Activated CD8-positive, alpha-beta T cell treated with anti-CD3 and anti-CD28 coated beads, Interleukin-2, amount 10 ng/mL, durations not matched to agents 7 days and 5 days (primary cell): ENCODE data around the gene IRX2. TPM values are rescaled to one million over a fixed set of nuclear protein-coding genes. Genes with fewer than 3 reads are reported as not detected.

Experiments used
- ATAC-seq: fragments of 150-1000 bp; cut with Tn5 transposase; one replicate; pipeline ENCODE4 v1.10.0; 2021; ENCODE audit warnings: moderate library complexity
- CTCF ChIA-PET: fragments of 350-600 bp; sonication (Branson Sonifier 250); formaldehyde crosslinking; loops from one replicate; lab custom pipeline; 2021; ENCODE audit warnings: antibody characterized with exemption; lab: Charles Lee
- POLR2A ChIA-PET: fragments of 350-600 bp; sonication (Branson Sonifier 250); formaldehyde crosslinking; loops from one replicate; lab custom pipeline; 2021; ENCODE audit warnings: antibody characterized with exemption; lab: Charles Lee
- DNase-seq: peaks from one replicate; pipeline ENCODE4 v3.0.0-alpha.2; 2020
- H3K27ac Mint-ChIP-seq: one replicate; pipeline ENCODE4 v1.8.0; 2021; ENCODE audit warnings: mild to moderate bottlenecking, mixed read lengths
- H3K27me3 Mint-ChIP-seq: one replicate; pipeline ENCODE4 v1.8.0; 2021; ENCODE audit warnings: low read depth, mixed read lengths
- H3K36me3 Mint-ChIP-seq: one replicate; pipeline ENCODE4 v1.8.0; 2021; ENCODE audit warnings: low read depth, mixed read lengths
- H3K4me1 Mint-ChIP-seq: one replicate; pipeline ENCODE4 v1.8.0; 2021; ENCODE audit warnings: low read depth, mixed read lengths
- H3K4me3 Mint-ChIP-seq: one replicate; pipeline ENCODE4 v1.8.0; 2021; ENCODE audit warnings: mild to moderate bottlenecking, mixed read lengths
- H3K9me3 Mint-ChIP-seq: one replicate; pipeline ENCODE4 v1.8.0; 2022; ENCODE audit warnings: mixed read lengths; ENCODE audit not compliant: insufficient read depth
- total RNA-seq, 2 experiments: library from RNA; stranded (reverse); gene quantifications; one replicate each; pipeline ENCODE4 v1.2.3, GENCODE V29; 2021

The IRX2 gene
- total RNA-seq, 2 experiments from 2014 or later, result not detected

DNA sequence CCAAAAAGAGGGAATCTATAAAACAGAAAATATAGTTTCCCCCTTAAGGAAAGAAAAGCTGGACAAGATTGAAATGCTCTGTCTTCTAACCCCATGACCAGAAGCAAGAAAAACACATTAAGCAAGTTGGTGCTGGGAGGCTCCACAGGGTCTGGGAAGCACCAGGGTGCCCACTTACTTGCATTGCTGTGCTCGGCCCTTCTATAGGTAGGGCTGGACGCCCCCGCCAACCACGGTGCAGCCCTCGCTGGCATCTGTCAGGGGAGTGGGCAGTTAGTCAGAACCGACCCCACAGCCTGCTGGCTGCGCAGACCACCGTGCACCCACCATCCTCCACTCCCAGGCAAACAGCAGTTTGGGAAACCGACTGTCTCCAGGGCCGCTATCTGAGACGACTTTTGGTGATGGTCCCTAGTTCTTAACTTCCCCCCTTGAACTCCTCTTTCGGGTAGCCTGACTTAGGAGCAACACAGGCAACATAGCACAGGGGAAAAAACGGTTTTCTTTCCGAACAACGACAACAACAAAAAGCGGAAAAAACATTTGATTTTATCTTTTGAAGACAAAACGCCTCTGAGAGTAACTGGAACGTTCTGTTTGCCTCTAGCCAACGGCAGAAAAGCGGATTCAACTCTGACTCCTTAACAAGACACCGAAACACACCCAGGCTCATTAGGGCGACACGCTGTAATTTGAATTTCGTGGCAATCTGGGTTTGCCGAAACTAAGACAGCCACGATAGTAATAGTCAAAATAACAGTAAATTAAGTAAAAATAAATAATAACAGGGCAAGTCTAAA lies 3.9 kb downstream of the IRX2 start:
- Mint-ChIP-seq H3K4me1 (no peaks in the 10 kb centered on the region), H3K4me3 (no peak overlapping the region), H3K36me3 (peaks cover 13% of the 10 kb centered on the region), H3K27me3 (peaks cover 60% of the 10 kb centered on the region), H3K9me3 (peaks cover 10% of the 10 kb centered on the region), H3K27ac (no peak overlapping the region)
- CTCF ChIA-PET, result no interaction called here
- no peak for DNase-seq
- no peak for ATAC-seq
- POLR2A ChIA-PET, result no interaction called here

DNA sequence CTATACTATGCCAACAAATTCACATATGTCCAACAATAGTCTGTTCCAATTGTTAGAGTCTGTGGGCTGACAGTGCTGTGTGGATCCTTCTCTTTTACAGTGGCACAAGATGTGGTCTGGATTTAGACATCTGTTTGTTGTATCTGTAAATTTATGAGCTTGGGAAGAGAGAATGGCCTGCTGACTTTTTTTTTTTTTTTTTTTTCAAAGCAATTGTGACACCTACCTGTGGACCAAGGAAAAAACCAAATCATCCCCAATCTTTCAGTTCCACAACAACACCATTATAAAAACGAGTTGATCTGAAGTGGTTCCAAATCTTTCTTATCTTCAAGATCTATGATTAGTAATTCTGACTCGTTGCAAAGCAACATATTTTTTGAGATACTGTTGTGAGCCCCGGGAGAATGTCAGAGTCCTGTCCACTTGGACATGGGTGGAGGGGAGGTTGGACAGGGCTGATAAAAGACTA lies 4.9 kb downstream of the IRX2 start:
- H3K9me3 Mint-ChIP-seq, result peaks cover 10% of the 10 kb centered on the region
- H3K4me1 Mint-ChIP-seq, result no peaks in the 10 kb centered on the region
- POLR2A ChIA-PET, result no interaction called here
- H3K4me3 Mint-ChIP-seq, result no peak overlapping the region
- CTCF ChIA-PET, result no interaction called here
- DNase-seq (no peak), ATAC-seq (no peak)
- peaks cover 13% of the 10 kb centered on the region for H3K36me3 Mint-ChIP-seq
- peaks cover 63% of the 10 kb centered on the region for H3K27me3 Mint-ChIP-seq
- H3K27ac Mint-ChIP-seq, result no peak overlapping the region

DNA sequence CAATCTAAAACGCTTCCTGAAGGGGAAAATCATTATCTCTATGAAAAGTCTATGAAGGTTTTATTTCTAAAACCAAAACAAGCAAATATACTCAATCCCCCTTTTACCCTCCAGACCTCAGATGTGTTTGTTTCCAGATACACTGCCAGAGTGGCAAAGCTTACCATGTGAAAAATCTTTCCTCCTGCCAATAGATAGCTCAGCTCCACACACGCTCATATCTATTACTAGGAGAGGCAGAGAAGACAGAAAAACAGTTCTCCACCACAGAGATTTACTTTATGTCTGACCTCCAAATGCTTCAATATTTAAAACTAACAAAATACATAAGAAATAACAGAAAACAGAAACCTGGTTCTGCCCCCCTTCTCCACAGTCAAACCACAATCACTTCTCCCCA lies 7.0 kb downstream of the IRX2 start:
- ChIA-PET CTCF (no interaction called here), POLR2A (no interaction called here)
- peaks cover 2% of the 10 kb centered on the region for H3K9me3 Mint-ChIP-seq
- no peak for ATAC-seq
- H3K4me3 Mint-ChIP-seq, result no peak overlapping the region
- peaks cover 66% of the 10 kb centered on the region for H3K27me3 Mint-ChIP-seq
- H3K4me1 Mint-ChIP-seq, result no peaks in the 10 kb centered on the region
- no peak overlapping the region for H3K27ac Mint-ChIP-seq
- DNase-seq, result no peak
- peaks cover 7% of the 10 kb centered on the region for H3K36me3 Mint-ChIP-seq

DNA sequence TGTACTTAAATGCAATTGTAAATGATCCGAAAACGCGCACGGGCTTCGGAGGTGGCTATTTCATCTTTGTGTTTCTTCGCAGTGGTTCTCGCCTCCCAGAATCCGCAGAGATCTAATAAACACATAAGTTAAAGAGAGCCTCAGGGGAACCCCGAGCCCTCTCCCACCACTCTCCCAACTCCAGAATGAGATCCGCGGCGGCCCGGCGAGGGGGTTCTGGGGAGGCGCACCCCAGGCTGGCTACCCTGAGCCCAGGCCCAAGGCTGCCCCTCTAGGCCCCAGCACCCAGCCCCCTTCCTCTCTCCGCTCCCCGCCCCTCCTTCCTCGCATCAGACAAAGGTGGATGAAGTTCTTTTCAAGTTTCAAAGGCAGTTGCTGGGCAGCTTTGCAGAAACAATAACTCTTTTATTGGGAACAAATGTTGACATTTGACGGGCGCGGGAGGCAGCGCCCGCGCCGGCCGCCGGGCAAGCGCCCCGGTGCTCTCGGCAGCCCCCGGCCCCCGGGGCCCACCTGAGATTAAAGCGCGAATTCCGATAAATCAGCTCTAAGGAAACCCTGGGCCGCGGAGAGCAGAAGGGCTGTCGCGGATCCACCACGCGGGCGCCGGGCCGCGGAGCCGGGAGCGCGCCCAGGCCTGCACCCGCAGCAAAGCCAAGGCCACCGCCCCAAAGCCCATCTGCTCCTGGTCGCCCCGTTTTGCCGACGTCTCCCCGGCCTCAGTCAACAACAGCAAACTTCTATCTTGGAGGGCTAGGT lies 8.4 kb downstream of the IRX2 start:
- DNase-seq, result no peak
- H3K4me1 Mint-ChIP-seq, result no peaks in the 10 kb centered on the region
- no peak overlapping the region for H3K27ac Mint-ChIP-seq
- peaks cover 64% of the 10 kb centered on the region for H3K27me3 Mint-ChIP-seq
- ChIA-PET POLR2A (no interaction called here), CTCF (no interaction called here)
- no peak overlapping the region for H3K4me3 Mint-ChIP-seq
- H3K9me3 Mint-ChIP-seq, result no peaks in the 10 kb centered on the region
- H3K36me3 Mint-ChIP-seq, result peaks cover 4% of the 10 kb centered on the region
- no peak for ATAC-seq

DNA sequence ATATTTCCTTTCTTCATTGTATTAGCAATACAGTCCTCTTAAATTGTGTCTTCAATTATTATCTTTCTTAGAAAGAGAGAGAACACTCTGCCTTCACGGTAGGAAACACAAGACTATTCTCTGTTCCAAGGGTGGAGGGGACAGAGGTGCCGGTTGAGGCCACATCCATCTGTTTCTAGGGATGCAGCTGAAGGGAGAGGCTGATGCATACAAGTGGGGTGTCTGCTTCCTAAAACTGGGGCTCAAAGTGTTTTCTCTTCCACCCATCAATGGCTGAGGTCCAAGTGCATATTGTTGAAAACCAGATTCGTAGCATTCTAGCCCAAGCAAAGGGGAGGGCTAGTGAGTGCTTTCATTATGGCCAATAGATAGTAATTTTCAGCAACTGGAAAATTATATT lies 9.5 kb downstream of the IRX2 start:
- no peaks in the 10 kb centered on the region for H3K4me1 Mint-ChIP-seq
- H3K27me3 Mint-ChIP-seq, result peaks cover 67% of the 10 kb centered on the region
- H3K27ac Mint-ChIP-seq, result no peak overlapping the region
- no peak for DNase-seq
- no peak overlapping the region for H3K4me3 Mint-ChIP-seq
- H3K36me3 Mint-ChIP-seq, result no peaks in the 10 kb centered on the region
- no peak for ATAC-seq
- POLR2A ChIA-PET, result no interaction called here
- CTCF ChIA-PET, result no interaction called here
- no peaks in the 10 kb centered on the region for H3K9me3 Mint-ChIP-seq

DNA sequence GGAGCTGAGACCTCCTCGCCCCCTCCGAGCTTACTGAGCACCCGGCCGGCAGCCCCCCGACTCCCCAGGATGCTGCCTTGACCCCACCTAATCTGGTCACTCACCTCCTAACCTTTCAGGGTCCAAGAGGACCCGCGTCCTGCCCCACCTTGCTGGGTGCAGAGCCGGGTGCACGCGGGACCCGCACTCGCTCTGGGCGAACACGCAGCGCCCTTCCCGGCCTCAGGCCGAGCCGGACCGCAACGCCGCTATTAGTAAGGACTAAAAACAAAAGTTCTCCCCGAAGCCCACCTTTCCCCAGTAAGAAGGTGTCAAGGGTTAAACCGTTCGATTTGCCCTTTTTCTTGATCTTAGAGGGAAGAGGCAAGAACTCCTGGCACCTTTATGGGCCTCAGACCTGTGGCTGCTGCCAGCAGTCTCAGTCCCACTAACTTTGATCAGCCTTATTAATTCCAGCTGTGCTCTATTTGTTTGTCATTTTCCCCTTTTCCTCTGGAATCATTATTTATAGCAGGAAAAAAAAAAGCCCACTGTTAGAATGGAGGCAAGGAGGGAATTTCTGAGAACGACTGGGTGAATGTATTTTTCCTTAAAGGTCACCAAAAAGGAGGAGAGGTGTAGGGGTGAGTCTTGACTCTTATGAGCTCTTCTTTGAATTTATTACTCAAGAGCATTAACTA lies 10.5 kb downstream of the IRX2 start:
- peaks cover 62% of the 10 kb centered on the region for H3K27me3 Mint-ChIP-seq
- no peak overlapping the region for H3K27ac Mint-ChIP-seq
- ChIA-PET POLR2A (no interaction called here), CTCF (no interaction called here)
- DNase-seq (no peak), ATAC-seq (no peak)
- no peaks in the 10 kb centered on the region for H3K4me1 Mint-ChIP-seq
- no peak overlapping the region for H3K4me3 Mint-ChIP-seq
- no peaks in the 10 kb centered on the region for H3K36me3 Mint-ChIP-seq
- no peaks in the 10 kb centered on the region for H3K9me3 Mint-ChIP-seq

DNA sequence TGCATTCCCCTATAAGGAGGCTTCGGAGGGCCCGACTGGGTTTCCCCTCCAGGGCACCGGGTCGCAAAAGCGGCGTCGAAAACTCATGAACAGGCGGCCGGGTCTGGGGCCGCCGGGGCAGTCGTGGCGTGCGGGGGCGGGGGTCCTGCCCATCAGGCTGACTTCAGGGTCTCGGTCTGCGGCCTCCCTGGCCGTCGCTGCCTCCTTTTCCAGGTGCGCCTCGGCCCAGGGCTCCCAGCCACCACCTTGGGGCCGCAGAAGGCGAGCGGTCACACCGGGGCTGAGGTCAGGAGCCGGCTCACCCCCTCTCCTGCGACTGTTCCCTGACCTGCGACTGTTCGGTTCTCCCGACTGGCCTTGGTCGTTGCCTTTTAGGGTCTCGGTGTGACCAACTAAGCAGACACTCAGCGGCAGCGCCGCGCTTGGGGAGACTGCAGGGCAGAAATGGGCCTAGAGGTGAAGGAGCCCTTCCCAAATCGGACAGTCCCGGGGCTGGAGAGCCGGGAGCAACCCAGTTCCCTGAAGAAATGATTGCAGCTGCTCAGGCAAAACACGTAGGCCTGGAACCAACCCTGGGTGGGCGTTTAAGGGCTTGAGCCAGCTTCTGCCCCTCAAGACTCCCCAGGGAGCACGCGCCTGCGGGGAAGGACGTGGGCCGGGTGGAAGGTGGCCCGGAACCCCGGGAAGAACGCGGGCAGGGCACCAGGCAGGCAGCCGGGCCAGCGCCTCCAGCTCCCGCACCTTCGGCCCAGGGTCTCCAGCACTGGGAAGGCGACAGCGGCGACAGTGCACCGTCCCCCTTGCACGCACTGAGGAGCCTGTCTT lies 11.2 kb downstream of the IRX2 start:
- H3K4me3 Mint-ChIP-seq, result no peak overlapping the region
- ChIA-PET POLR2A (no interaction called here), CTCF (no interaction called here)
- H3K27ac Mint-ChIP-seq, result no peak overlapping the region
- H3K36me3 Mint-ChIP-seq, result no peaks in the 10 kb centered on the region
- no peaks in the 10 kb centered on the region for H3K4me1 Mint-ChIP-seq
- ATAC-seq (no peak), DNase-seq (no peak)
- peaks cover 55% of the 10 kb centered on the region for H3K27me3 Mint-ChIP-seq
- no peaks in the 10 kb centered on the region for H3K9me3 Mint-ChIP-seq

DNA sequence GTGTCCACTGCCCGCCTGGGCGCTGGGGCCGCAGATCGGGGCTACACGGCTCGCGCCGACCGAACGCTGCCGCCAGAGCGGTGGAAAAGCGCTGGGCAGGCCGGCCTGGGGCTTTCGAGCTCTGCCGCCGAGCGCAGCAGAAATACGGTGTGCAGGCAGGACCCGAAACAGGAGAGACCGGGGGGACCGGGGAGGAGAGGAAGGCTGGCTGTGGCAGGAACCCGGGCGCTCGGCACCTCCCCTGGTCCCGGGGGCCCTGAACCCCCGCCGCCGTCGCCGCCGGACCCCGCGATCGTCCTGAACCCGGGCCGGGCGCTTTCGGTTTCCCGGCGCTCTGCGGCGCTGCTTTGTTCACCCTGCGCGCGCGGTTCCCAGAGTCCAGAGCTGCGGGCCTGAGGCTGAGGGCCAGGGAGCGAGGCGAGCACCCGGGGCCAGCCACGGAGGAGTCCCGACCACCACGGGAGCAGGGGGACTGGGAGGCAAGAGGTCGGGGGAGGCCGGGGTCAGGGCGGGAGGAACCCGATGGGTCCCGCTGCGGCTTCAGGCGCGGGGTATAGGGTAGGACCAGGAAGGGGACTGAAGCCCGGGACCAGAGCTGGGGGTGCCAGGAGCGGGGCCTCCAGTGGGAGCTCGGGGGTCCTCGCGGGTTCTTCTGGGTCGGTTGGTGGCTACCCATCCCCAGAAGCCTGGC lies 12.0 kb downstream of the IRX2 start:
- Mint-ChIP-seq H3K9me3 (no peaks in the 10 kb centered on the region), H3K27me3 (peaks cover 48% of the 10 kb centered on the region)
- POLR2A ChIA-PET, result no interaction called here

DNA sequence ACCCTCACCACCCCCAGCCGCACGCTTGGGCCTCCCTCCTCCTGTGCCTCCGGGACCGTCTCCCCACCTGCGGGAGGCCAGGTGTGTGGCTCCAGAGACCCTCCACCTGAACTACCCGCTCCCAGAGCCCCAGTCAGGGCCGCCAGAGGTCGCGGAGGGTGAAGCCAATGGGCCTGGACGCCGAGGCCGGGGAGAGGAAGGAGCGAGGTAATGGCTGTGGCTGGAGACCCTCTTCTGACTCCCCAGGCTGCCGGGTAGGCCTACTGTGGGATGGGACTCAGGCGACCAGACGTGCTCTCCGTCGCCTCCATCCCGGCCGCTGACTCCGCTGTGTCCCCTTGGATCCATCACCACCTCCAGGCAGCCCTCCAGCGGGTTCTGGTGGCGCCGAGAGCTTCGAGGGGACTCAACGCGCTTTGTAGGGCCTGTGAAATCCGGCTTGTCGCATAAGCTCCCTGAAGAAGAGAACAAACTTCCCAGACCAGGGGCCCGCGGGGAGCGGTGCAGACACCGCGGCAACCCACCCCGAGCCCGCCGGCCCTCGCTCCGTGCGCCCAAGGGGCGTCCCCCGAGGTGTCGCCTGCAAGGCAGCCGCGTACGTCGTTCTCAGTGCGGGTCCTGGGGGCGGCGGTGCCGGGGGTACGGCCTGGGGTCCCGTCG lies 12.6 kb downstream of the IRX2 start:
- Mint-ChIP-seq H3K36me3 (no peaks in the 10 kb centered on the region), H3K4me3 (no peak overlapping the region), H3K27ac (no peak overlapping the region), H3K27me3 (peaks cover 42% of the 10 kb centered on the region), H3K9me3 (no peaks in the 10 kb centered on the region), H3K4me1 (no peaks in the 10 kb centered on the region)
- POLR2A ChIA-PET, result no interaction called here
- DNase-seq (no peak), ATAC-seq (no peak)
- CTCF ChIA-PET, result no interaction called here

More for the DNA sequence above, 12.0 kb downstream of the IRX2 start:
- H3K27ac Mint-ChIP-seq, result no peak overlapping the region
- H3K4me3 Mint-ChIP-seq, result no peak overlapping the region
- no peaks in the 10 kb centered on the region for H3K36me3 Mint-ChIP-seq
- ATAC-seq (no peak), DNase-seq (no peak)
- CTCF ChIA-PET, result no interaction called here
- H3K4me1 Mint-ChIP-seq, result no peaks in the 10 kb centered on the region

DNA sequence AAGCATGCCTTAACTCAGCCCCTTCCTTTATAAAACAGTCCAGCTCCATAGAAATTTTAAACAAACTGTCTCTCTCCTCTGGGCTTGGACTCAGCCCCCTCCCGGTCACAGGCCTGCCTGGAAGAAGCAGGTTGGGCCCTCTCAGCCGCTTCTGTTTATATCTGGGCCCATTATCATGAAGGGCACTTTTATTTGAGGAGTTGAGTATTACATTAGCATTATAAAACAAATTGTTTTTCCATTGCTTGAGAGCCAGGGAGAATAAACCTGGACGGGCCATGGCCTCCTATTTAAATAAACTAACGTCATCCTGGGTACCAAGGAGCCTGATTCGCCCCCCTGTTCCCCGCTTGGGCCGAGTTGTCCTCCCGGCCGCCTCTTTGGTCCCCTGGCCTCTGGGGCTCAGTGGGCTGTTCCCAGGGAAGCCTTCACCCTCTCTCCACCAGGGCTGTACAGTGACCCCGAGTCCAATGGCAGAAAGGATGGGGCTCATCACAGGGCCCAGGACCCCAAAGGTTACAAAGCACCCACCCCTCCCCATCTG lies 13.2 kb downstream of the IRX2 start:
- DNase-seq (no peak), ATAC-seq (no peak)
- H3K4me3 Mint-ChIP-seq, result no peak overlapping the region
- no peak overlapping the region for H3K27ac Mint-ChIP-seq
- CTCF ChIA-PET, result no interaction called here
- POLR2A ChIA-PET, result no interaction called here
- no peaks in the 10 kb centered on the region for H3K4me1 Mint-ChIP-seq
- H3K27me3 Mint-ChIP-seq, result peaks cover 37% of the 10 kb centered on the region
- no peaks in the 10 kb centered on the region for H3K36me3 Mint-ChIP-seq
- H3K9me3 Mint-ChIP-seq, result no peaks in the 10 kb centered on the region
